Stromal cell of bone marrow (primary cell): Measurements from ENCODE around the gene PRKACA.

Experiments used
- DNase-seq: peaks from one replicate; pipeline ENCODE4 v3.0.0-alpha.2; 2012; ENCODE audit warnings: low read depth

Gene PRKACA

GRCh38 chr19:14042659-14043608, 74.6 kb downstream of the PRKACA start:
- peak; percentile 57 for DNase-seq
